Measurements from ENCODE around the gene FEV.

- TF ChIP-seq, protein P1, sequence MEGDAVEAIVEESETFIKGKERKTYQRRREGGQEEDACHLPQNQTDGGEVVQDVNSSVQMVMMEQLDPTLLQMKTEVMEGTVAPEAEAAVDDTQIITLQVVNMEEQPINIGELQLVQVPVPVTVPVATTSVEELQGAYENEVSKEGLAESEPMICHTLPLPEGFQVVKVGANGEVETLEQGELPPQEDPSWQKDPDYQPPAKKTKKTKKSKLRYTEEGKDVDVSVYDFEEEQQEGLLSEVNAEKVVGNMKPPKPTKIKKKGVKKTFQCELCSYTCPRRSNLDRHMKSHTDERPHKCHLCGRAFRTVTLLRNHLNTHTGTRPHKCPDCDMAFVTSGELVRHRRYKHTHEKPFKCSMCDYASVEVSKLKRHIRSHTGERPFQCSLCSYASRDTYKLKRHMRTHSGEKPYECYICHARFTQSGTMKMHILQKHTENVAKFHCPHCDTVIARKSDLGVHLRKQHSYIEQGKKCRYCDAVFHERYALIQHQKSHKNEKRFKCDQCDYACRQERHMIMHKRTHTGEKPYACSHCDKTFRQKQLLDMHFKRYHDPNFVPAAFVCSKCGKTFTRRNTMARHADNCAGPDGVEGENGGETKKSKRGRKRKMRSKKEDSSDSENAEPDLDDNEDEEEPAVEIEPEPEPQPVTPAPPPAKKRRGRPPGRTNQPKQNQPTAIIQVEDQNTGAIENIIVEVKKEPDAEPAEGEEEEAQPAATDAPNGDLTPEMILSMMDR (IDR thresholded peaks at IDR 0.05; ENCODE audit: insufficient read depth, low read length, poor library complexity, severe bottlenecking): no peak
- TF ChIP-seq EZH2phosphoT487 (conservative IDR thresholded peaks at IDR 0.05; ENCODE audit: low read length): no peak
Measured at GRCh38 chr2:218961651-218962570, 23.1 kb downstream of the FEV start.
